H1 (cell line): Measurements from ENCODE around the gene COL6A6. TPM values are rescaled to one million over a fixed set of nuclear protein-coding genes. Genes with fewer than 3 reads are reported as not detected.

Experiments used
- CTCF ChIA-PET: fragments of 300-600 bp; sonication (Branson Sonifier 250); formaldehyde crosslinking; loops from one replicate; lab custom pipeline; 2021; ENCODE audit not compliant: partially characterized antibody; lab: Charles Lee
- POLR2A ChIA-PET: fragments of 300-600 bp; sonication (Branson Sonifier 250); formaldehyde crosslinking; loops from one replicate; lab custom pipeline; 2021; ENCODE audit warnings: inconsistent platforms; ENCODE audit not compliant: partially characterized antibody; lab: Charles Lee
- DNase-seq, 2 experiments: peaks; one replicate each; pipeline versions ENCODE4 v3.0.0 to v3.0.0-alpha.2; 2010 to 2022; ENCODE audit warnings: low spot score in 2 of 2, low read depth in 1 of 2, mixed read lengths in 1 of 2
- FAIRE-seq: peaks from 2 replicates; lab custom pipeline; 2011; peaks lifted over from hg19 to GRCh38; lab: Jason Lieb, UNC
- H2AFZ ChIP-seq: 2 replicates; pipeline ENCODE4 v1.8.1; 2012; ENCODE audit warnings: low read length, inconsistent platforms
- H2AK5ac ChIP-seq: 2 replicates; pipeline ENCODE4 v1.6.1; 2013; ENCODE audit warnings: low read depth, low read length
- H2BK120ac ChIP-seq: replicated peaks from 2 replicates; pipeline ENCODE3; 2013; ENCODE audit warnings: low read depth, low read length, inconsistent platforms
- H2BK12ac ChIP-seq: 2 replicates; pipeline ENCODE4 v1.6.1; 2013; ENCODE audit warnings: low read depth, low read length
- H2BK15ac ChIP-seq: 2 replicates; pipeline ENCODE4 v1.6.1; 2013; ENCODE audit warnings: low read length
- H2BK20ac ChIP-seq: 2 replicates; pipeline ENCODE4 v1.6.1; 2013; ENCODE audit warnings: low read length
- H2BK5ac ChIP-seq: 2 replicates; pipeline ENCODE4 v1.6.1; 2013; ENCODE audit warnings: low read depth, low read length
- H3K14ac ChIP-seq: 2 replicates; pipeline ENCODE4 v1.6.1; 2013; ENCODE audit warnings: inconsistent platforms; ENCODE audit not compliant: insufficient read length
- H3K18ac ChIP-seq: 2 replicates; pipeline ENCODE4 v1.6.1; 2013; ENCODE audit warnings: low read length; ENCODE audit errors: extremely low read depth
- H3K23ac ChIP-seq: 2 replicates; pipeline ENCODE4 v1.6.1; 2013; ENCODE audit warnings: inconsistent platforms; ENCODE audit not compliant: insufficient read length
- H3K23me2 ChIP-seq: 2 replicates; pipeline ENCODE4 v1.6.1; 2013; ENCODE audit warnings: low read depth, low read length
- H3K27ac ChIP-seq: 2 replicates; pipeline ENCODE4 v1.6.1; 2011; ENCODE audit warnings: low read depth, low read length, inconsistent platforms
- H3K27me3 ChIP-seq, 4 experiments: replicated peaks in 1 of 4; 1 replicate in 1 of 4; 2 replicates in 3 of 4; pipeline versions ENCODE4 v1.6.1 to v1.8.1; 2011 to 2013; ENCODE audit warnings: low read length in 3 of 4, mild to moderate bottlenecking in 3 of 4, inconsistent platforms in 2 of 4, mixed read lengths in 2 of 4, moderate library complexity in 1 of 4; ENCODE audit not compliant: control insufficient read depth in 3 of 4, insufficient read depth in 3 of 4; ENCODE audit errors: extremely low read depth in 1 of 4
- H3K36me3 ChIP-seq, 4 experiments: 2 replicates each; pipeline versions ENCODE4 v1.6.1 to v1.8.1; 2011 to 2013; ENCODE audit warnings: mild to moderate bottlenecking in 4 of 4, low read length in 3 of 4, moderate library complexity in 2 of 4, control low read depth in 1 of 4, inconsistent platforms in 1 of 4; ENCODE audit not compliant: insufficient read depth in 4 of 4, control insufficient read depth in 2 of 4
- H3K4ac ChIP-seq: replicated peaks from 2 replicates; pipeline ENCODE3; 2013; ENCODE audit warnings: low read length, low read depth, mixed read lengths, inconsistent platforms; ENCODE audit not compliant: insufficient read length
- H3K4me1 ChIP-seq, 4 experiments: replicated peaks in 1 of 4; 1 replicate in 1 of 4; 2 replicates in 3 of 4; pipeline versions ENCODE4 v1.6.1 to v1.8.1; 2011 to 2013; ENCODE audit warnings: low read length in 3 of 4, inconsistent platforms in 2 of 4, mixed read lengths in 1 of 4; ENCODE audit not compliant: insufficient read depth in 4 of 4, control insufficient read depth in 3 of 4
- H3K4me2 ChIP-seq, 2 experiments: 2 replicates each; pipeline versions ENCODE4 v1.6.1 to v1.8.1; 2011 to 2013; ENCODE audit warnings: low read depth in 2 of 2, low read length in 2 of 2, control low read depth in 1 of 2, inconsistent platforms in 1 of 2, mild to moderate bottlenecking in 1 of 2; ENCODE audit not compliant: insufficient read depth in 1 of 2
- H3K4me3 ChIP-seq, 4 experiments: fragments of 200-600, 300-600 bp in 1 of 4; sonication (generic), shearing (Covaris generic), sonication (Bioruptor Twin) in 1 of 4; 2 replicates each; pipeline versions ENCODE4 v1.5.1 to v1.8.1; 2011 to 2016; ENCODE audit warnings: low read length in 4 of 4, low read depth in 3 of 4, control low read depth in 2 of 4, inconsistent platforms in 2 of 4, mild to moderate bottlenecking in 2 of 4, mixed read lengths in 1 of 4, moderate library complexity in 1 of 4; ENCODE audit not compliant: insufficient read depth in 2 of 4; ENCODE audit errors: extremely low read depth in 1 of 4
- H3K56ac ChIP-seq: replicated peaks from 2 replicates; pipeline ENCODE3; 2013; ENCODE audit warnings: low read depth, mild to moderate bottlenecking, mixed read lengths, low read length, inconsistent platforms; ENCODE audit not compliant: insufficient read length
- H3K79me1 ChIP-seq: 2 replicates; pipeline ENCODE4 v1.6.1; 2013; ENCODE audit warnings: low read depth, low read length, control low read depth
- H3K79me2 ChIP-seq, 2 experiments: 2 replicates each; pipeline versions ENCODE4 v1.6.1 to v1.8.1; 2012 to 2013; ENCODE audit warnings: low read length in 2 of 2, mild to moderate bottlenecking in 2 of 2, inconsistent platforms in 1 of 2; ENCODE audit not compliant: insufficient read depth in 2 of 2, control insufficient read depth in 1 of 2
- H3K9ac ChIP-seq, 4 experiments: replicated peaks in 1 of 4; 1 replicate in 1 of 4; 2 replicates in 3 of 4; pipeline versions ENCODE4 v1.6.1 to v1.8.1; 2011 to 2013; ENCODE audit warnings: low read depth in 3 of 4, low read length in 3 of 4, control low read depth in 2 of 4, mild to moderate bottlenecking in 2 of 4, moderate library complexity in 2 of 4, inconsistent platforms in 1 of 4; ENCODE audit errors: extremely low read depth in 1 of 4
- H3K9me3 ChIP-seq, 2 experiments: 2 replicates each; pipeline versions ENCODE4 v1.6.1 to v1.8.1; 2012 to 2013; ENCODE audit warnings: mild to moderate bottlenecking in 2 of 2, moderate library complexity in 2 of 2, control low read depth in 1 of 2, inconsistent platforms in 1 of 2, low read depth in 1 of 2, low read length in 1 of 2, mixed read lengths in 1 of 2; ENCODE audit not compliant: insufficient read depth in 2 of 2
- H4K20me1 ChIP-seq, 2 experiments: replicated peaks in 1 of 2; 2 replicates each; pipeline versions ENCODE3 to v1.8.1; 2011 to 2013; ENCODE audit warnings: inconsistent platforms in 2 of 2, low read length in 2 of 2, mild to moderate bottlenecking in 1 of 2; ENCODE audit not compliant: insufficient read depth in 2 of 2, control insufficient read depth in 1 of 2
- H4K5ac ChIP-seq: 2 replicates; pipeline ENCODE4 v1.6.1; 2013; ENCODE audit warnings: low read length, low read depth, mixed read lengths, inconsistent platforms; ENCODE audit not compliant: insufficient read length
- H4K8ac ChIP-seq: 2 replicates; pipeline ENCODE4 v1.8.0; 2013; ENCODE audit warnings: mild to moderate bottlenecking, moderate library complexity, low read length, inconsistent platforms; ENCODE audit not compliant: insufficient read depth; ENCODE audit errors: extremely low read depth
- H4K91ac ChIP-seq: replicated peaks from 2 replicates; pipeline ENCODE3; 2013; ENCODE audit warnings: low read length, mixed read lengths, inconsistent platforms; ENCODE audit not compliant: insufficient read length
- ASH2L ChIP-seq: fragments of 200-600, 300-600 bp; sonication (generic); IDR thresholded peaks from one replicate; pipeline ENCODE4 v1.7.1; 2017; ENCODE audit warnings: low read length
- CBX5 ChIP-seq: fragments of 300-800, 300-1000 bp; sonication (generic); IDR thresholded peaks from 2 replicates; pipeline ENCODE4 v1.7.1; 2016; ENCODE audit warnings: antibody characterized with exemption, low read length, low read depth
- CBX8 ChIP-seq: fragments of 300-800, 300-1000 bp; sonication (generic); IDR thresholded peaks from 2 replicates; pipeline ENCODE4 v1.7.1; 2016; ENCODE audit warnings: low read depth, low read length, borderline replicate concordance
- CEBPB ChIP-seq: IDR thresholded peaks from 2 replicates; pipeline ENCODE4 v1.6.1; 2012; ENCODE audit warnings: low read depth, low read length
- KDM1A ChIP-seq: fragments of 200-600, 300-600 bp; sonication (generic); IDR thresholded peaks from 2 replicates; pipeline ENCODE4 v1.7.1; 2016; ENCODE audit warnings: mild to moderate bottlenecking, low read length, borderline replicate concordance
- NANOG ChIP-seq: IDR thresholded peaks from 2 replicates; pipeline ENCODE4 v1.6.1; 2011; ENCODE audit warnings: low read length, low read depth, mild to moderate bottlenecking, inconsistent platforms; ENCODE audit not compliant: insufficient read depth, poor library complexity, severe bottlenecking
- RNF2 ChIP-seq: fragments of 200-900, 300-1000 bp; sonication (generic); IDR thresholded peaks from 2 replicates; pipeline ENCODE4 v1.7.1; 2016; ENCODE audit warnings: borderline replicate concordance, low read depth, mild to moderate bottlenecking, antibody characterized with exemption, low read length; ENCODE audit not compliant: poor library complexity, severe bottlenecking; ENCODE audit errors: missing control alignments
- WGBS, 2 experiments: shearing (Covaris generic) in 1 of 2; methylation state at CpG; one replicate each; pipeline versions ENCODE4 v1.1.6 to v1.1.7; 2013 to 2015; ENCODE audit warnings: low lambda C conversion rate in 2 of 2, mixed read lengths in 2 of 2, inconsistent platforms in 1 of 2, low coverage in 1 of 2, missing lambda C conversion rate in 1 of 2; ENCODE audit not compliant: insufficient replicate concordance in 2 of 2, insufficient coverage in 1 of 2, insufficient read length in 1 of 2; ENCODE audit errors: extremely low coverage in 1 of 2, missing lambda C conversion rate in 1 of 2; 5-methylcytosine and 5-hydroxymethylcytosine counted together
- polyA plus RNA-seq, 7 experiments: library from polyadenylated mRNA; depleted of rRNA in 3 of 7; stranded (reverse) in 5 of 7; unstranded in 2 of 7; fragments of >200 nt in 5 of 7; fragments of 200-250 nt in 2 of 7; gene quantifications; 1 replicate in 5 of 7; 2 replicates in 1 of 7; 4 replicates in 1 of 7; pipeline versions ENCODE4 v1.2.1 to v1.2.3, GENCODE V29; 2011 to 2013; ENCODE audit warnings: missing spikeins in 2 of 7, mixed read lengths in 2 of 7
- total RNA-seq: library from RNA; stranded (reverse); fragmentation: NEBNext Ultra II Directional; extraction: Animal tissue kit (Norgen Biotek cat#: 25700); gene quantifications from 2 replicates; pipeline ENCODE4 v1.2.1, GENCODE V29; 2021
- TF ChIP-seq, protein P1 (sequence below): IDR thresholded peaks from 2 replicates; pipeline ENCODE4 v1.6.1; 2011; ENCODE audit warnings: low read depth, mild to moderate bottlenecking, low read length; ENCODE audit not compliant: insufficient read depth
- TF ChIP-seq, protein P2 (sequence below): IDR thresholded peaks from 2 replicates; pipeline ENCODE4 v1.6.1; 2011; ENCODE audit warnings: low read length, improper control_type of control experiment
- TF ChIP-seq, protein P3 (sequence below), 3 experiments: IDR thresholded peaks; 1 replicate in 2 of 3; 2 replicates in 1 of 3; pipeline versions ENCODE4 v1.5.1 to v1.6.1; 2011; ENCODE audit warnings: low read length in 3 of 3, mild to moderate bottlenecking in 3 of 3, inconsistent platforms in 2 of 3, low read depth in 1 of 3, moderate library complexity in 1 of 3; ENCODE audit not compliant: insufficient read depth in 1 of 3; ENCODE audit errors: control extremely low read depth in 1 of 3

Gene COL6A6
- total and polyA plus RNA-seq, 2 of the 8 experiments (the other 6 are each of a cell fraction or from before 2014, with no cell fraction given): 0.02 to 0.09 TPM

DNA sequence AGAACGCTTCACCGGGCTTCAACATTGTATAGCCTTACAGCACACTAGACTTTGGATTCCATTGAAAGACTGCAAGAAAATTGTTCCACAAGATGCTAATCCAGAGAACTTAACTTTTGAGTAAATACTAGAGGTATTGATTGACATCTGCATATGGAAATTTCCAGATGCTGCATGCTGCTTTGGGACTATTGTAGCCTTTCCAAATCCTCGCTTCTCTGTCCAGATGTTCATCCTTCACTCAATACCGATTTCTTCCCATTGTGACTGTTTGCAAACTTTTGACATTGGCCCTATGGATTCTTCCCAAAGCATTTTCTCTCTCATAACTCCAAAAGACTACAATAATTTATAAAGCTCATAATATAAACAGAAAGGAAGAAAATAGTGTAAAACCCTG, 41.4 kb downstream of the COL6A6 start:
- DNase-seq (no peak), FAIRE-seq (no peak)
- Histone ChIP-seq H3K79me1 (no peaks in the 10 kb centered on the region), H4K5ac (no peak overlapping the region), H3K27ac (no peak overlapping the region), H2AK5ac (no peak overlapping the region), H2BK20ac (no peak overlapping the region), H2BK12ac (no peak overlapping the region), H3K79me2 (no peaks in the 10 kb centered on the region), H3K14ac (no peak overlapping the region), H2BK120ac (no peak overlapping the region), H3K36me3 (no peaks in the 10 kb centered on the region), H3K4me1 (no peaks in the 10 kb centered on the region), H3K4me3 (no peak overlapping the region), H2BK5ac (no peak overlapping the region), H3K56ac (no peak overlapping the region), H3K9me3 (no peaks in the 10 kb centered on the region), H3K9ac (no peak overlapping the region), H2AFZ (no peak overlapping the region), H2BK15ac (no peak overlapping the region), H4K91ac (no peak overlapping the region), H4K20me1 (no peaks in the 10 kb centered on the region), H3K23me2 (no peaks in the 10 kb centered on the region), H3K27me3 (no peaks in the 10 kb centered on the region), H4K8ac (no peak overlapping the region), H3K4me2 (no peak overlapping the region), H3K4ac (no peak overlapping the region), H3K23ac (no peak overlapping the region), H3K18ac (no peak overlapping the region)
- WGBS, 2 experiments: 90% methylated on average over 4 of the region's 4 CpGs; no CpG with 5 or more reads in 1 of the 2 experiments
- CTCF ChIA-PET: no interaction called here
- POLR2A ChIA-PET: no interaction called here
- no peak for TF ChIP-seq KDM1A
- TF ChIP-seq, protein P1, sequence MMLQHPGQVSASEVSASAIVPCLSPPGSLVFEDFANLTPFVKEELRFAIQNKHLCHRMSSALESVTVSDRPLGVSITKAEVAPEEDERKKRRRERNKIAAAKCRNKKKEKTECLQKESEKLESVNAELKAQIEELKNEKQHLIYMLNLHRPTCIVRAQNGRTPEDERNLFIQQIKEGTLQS: no peak
- TF ChIP-seq, protein P2, sequence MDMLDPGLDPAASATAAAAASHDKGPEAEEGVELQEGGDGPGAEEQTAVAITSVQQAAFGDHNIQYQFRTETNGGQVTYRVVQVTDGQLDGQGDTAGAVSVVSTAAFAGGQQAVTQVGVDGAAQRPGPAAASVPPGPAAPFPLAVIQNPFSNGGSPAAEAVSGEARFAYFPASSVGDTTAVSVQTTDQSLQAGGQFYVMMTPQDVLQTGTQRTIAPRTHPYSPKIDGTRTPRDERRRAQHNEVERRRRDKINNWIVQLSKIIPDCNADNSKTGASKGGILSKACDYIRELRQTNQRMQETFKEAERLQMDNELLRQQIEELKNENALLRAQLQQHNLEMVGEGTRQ: no peak
- TF ChIP-seq NANOG: no peak
- no peak for TF ChIP-seq CBX8
- no peak for TF ChIP-seq RNF2
- no peak for TF ChIP-seq CBX5
- no peak for TF ChIP-seq ASH2L
- TF ChIP-seq, protein P3, sequence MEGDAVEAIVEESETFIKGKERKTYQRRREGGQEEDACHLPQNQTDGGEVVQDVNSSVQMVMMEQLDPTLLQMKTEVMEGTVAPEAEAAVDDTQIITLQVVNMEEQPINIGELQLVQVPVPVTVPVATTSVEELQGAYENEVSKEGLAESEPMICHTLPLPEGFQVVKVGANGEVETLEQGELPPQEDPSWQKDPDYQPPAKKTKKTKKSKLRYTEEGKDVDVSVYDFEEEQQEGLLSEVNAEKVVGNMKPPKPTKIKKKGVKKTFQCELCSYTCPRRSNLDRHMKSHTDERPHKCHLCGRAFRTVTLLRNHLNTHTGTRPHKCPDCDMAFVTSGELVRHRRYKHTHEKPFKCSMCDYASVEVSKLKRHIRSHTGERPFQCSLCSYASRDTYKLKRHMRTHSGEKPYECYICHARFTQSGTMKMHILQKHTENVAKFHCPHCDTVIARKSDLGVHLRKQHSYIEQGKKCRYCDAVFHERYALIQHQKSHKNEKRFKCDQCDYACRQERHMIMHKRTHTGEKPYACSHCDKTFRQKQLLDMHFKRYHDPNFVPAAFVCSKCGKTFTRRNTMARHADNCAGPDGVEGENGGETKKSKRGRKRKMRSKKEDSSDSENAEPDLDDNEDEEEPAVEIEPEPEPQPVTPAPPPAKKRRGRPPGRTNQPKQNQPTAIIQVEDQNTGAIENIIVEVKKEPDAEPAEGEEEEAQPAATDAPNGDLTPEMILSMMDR (IDR thresholded peaks at IDR 0.05; ENCODE audit: control extremely low read depth in 1 of 3, insufficient read depth in 1 of 3, low read depth in 1 of 3, low read length in 3 of 3): no peak
- no peak for TF ChIP-seq CEBPB
